ENCODE measurements around the gene RAB8B.

DNA sequence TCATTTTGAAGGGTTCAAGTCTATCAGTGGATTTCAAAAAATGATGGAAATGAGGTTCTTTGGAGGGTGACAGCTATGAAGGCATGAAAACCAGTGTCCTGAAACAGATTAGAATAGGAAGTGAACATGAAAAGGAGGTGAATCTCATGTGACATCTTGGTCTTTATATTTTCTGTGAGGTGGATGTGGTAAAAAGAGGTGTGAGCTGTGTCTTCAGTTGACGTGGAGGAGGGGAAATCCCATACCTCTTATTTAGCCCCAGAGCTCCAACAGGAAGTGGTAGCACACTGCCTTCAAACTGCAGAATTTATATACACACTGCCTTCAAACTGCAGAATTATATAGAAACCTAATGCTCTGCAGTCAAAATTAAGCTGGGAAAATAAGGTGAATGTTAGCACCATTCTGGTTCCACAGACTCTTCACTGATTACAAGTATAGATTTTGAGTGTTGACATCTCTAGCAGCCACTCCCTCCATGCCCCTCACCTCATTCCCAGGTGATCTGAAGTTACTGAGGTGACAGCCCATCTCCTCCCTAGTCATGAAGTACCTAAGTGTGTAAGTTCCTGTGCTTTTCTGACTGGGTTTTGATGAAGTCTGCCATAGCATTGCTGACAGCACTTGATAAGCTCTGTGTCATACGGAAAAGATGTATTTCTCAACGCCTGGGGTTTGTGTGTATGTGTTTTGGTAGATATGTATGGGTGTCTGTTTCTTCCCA lies 2.7 kb downstream of the RAB8B start:
- TF ChIP-seq POLR2A (IDR thresholded peaks at IDR 0.05; ENCODE audit: low read length) = peak; percentile 73
- no peak for TF ChIP-seq GATA1 (IDR thresholded peaks at IDR 0.05; ENCODE audit: low read depth, low read length)
